B cell (primary cell): ENCODE measurements around the gene KANTR.

Experiments
- CTCF ChIP-seq: fragments of 200-600 bp; IDR thresholded peaks from one replicate; pipeline ENCODE4 v1.8.0; 2022; ENCODE audit warnings: antibody characterized with exemption, mild to moderate bottlenecking
- EZH2 ChIP-seq: IDR thresholded peaks from 2 replicates; pipeline ENCODE4 v1.6.1; 2012; ENCODE audit warnings: borderline replicate concordance, low read depth, mild to moderate bottlenecking, moderate library complexity, low read length; ENCODE audit not compliant: insufficient read depth, poor library complexity, severe bottlenecking

DNA sequence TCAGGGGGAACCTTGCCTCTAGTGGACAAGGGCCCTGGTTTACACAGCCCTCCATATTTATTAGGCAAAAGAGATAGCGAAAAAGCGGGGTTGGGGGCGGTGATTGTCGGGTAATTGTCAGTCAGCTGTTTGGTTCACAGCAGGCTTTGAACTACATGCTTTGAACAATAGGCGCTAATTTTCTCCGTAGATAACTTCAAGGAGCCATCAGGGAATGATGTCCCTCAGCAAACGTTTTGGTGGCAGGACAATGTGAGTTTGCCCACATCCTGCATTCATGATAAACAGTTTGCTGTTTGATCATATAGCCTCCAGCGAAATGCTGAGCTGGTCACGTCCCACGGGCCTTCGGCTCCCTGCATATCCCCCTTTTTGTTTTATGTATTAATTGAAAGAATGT is 65.2 kb downstream of the KANTR start:
- TF ChIP-seq CTCF (no peak), EZH2 (no peak)
